ENCODE measurements around the gene SLC2A14.
"Not testable (repeated sequence)": the region's sequence is repeated elsewhere in the genome, so short reads cannot be mapped to it uniquely, and the experiment has no call there.

Gene SLC2A14

DNA sequence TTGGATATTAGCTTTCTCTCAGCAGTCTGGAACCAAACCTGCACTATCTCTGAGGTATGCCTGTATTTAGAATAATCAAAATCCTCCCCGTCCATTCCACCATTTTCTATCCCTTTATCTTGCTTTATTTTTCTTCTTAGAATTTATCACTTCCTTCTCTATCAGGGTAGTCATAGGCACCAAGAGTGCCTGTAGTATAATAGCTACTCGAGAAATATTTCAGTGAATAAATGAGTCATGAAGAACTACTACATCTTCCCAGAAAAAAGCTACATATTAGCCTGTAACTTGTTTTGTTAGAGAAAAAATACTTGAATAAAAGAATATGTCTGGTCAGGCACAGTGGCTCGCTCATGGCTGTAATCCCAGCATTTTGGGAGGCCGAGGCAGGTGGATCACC lies 4.3 kb downstream of the SLC2A14 start:
- no peak for DNase-seq

- DNase-seq, result no peak
These were observed 8.0 kb downstream of the SLC2A14 start for GRCh38 chr12:7864601-7865150.

GRCh38 chr12:7862814-7863348 lies 9.8 kb downstream of the SLC2A14 start:
- DNase-seq, result not testable (repeated sequence)

DNA sequence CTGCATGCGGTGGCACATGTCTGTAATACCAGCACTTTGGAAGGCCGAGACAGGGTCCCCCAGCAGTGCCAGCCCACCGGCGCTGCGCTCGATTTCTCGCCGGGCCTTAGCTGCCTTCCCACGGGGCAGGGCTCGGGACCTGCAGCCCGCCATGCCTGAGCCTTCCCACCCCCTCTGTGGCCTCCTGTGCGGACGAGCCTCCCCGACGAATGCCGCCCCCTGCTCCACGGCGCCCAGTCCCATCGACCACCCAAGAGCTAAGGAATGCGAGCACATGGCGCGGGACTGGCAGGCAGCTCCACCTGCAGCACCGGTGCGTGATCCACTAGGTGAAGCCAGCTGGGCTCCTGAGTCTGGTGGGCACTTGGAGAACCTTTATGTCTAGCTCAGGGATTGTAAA lies 10.4 kb downstream of the SLC2A14 start:
- DNase-seq, result not testable (repeated sequence)

DNA sequence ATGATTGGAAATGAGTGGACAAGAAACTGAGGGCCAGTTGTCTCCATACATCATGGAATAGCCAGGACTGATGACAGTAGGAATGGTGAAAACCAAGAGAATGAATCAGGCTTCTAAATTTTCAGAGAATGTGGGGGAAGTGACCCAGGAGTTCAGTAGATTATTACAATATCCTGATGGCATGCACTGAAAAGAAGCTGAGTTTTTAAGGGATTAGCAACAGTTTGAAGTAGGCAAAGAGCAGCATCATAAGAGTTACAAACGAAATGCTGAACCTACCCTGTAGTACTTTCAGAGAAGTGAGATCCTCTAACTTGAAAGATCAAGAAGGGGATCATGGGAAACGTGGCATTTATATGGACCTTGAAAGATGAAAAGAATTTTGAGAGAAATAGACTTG lies 13.2 kb downstream of the SLC2A14 start:
- no peak for DNase-seq

GRCh38 chr12:7857971-7858370 lies 14.7 kb downstream of the SLC2A14 start:
- DNase-seq, result no peak

DNA sequence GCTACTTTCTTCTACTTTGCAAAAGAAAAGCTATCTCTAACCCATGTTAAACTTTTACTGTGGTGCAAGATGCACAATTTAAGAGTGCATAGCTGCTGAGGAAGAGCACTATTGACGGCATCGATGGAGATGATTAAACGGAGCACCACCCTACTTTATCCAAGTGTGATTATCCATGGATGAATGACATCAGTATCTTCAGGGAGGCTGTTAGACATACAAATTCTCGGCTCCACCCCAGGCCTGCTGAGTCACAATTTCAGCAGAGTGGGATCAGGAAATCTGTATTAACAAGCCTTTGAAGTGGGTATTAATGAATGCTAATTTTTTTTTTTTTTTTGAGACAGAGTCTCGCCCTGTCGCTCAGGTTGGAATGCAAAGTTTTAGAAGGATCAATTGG lies 16.2 kb downstream of the SLC2A14 start:
- no peak for DNase-seq

GRCh38 chr12:7853557-7853956 lies 19.2 kb downstream of the SLC2A14 start:
- DNase-seq, result no peak

DNA sequence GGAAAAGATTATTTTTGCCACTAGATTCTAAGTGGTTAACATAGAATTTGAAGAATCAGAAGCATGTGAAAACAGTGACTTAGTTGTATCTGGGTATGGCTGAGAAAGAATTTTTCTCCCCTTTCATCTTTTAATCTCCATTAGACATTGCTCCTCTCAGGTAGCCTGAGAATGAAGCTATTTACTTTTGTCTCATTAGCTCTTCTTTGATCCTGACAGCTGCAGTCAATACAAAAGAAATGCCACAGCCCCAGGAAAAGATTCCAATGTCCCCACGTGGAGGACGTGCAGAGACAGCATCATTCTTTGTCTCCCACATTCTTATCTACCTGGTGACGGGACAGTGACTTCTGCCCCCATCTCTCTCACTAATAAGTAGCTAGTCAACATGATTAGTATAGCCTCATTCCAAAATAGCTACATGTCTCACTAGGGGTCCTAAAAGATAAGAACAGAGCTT lies 21.1 kb downstream of the SLC2A14 start:
- not testable (repeated sequence) for DNase-seq

GRCh38 chr12:7850099-7850498 lies 22.6 kb downstream of the SLC2A14 start:
- DNase-seq, result not testable (repeated sequence)

GRCh38 chr12:7848098-7848422 lies 24.7 kb downstream of the SLC2A14 start:
- DNase-seq, result not testable (repeated sequence)

DNA sequence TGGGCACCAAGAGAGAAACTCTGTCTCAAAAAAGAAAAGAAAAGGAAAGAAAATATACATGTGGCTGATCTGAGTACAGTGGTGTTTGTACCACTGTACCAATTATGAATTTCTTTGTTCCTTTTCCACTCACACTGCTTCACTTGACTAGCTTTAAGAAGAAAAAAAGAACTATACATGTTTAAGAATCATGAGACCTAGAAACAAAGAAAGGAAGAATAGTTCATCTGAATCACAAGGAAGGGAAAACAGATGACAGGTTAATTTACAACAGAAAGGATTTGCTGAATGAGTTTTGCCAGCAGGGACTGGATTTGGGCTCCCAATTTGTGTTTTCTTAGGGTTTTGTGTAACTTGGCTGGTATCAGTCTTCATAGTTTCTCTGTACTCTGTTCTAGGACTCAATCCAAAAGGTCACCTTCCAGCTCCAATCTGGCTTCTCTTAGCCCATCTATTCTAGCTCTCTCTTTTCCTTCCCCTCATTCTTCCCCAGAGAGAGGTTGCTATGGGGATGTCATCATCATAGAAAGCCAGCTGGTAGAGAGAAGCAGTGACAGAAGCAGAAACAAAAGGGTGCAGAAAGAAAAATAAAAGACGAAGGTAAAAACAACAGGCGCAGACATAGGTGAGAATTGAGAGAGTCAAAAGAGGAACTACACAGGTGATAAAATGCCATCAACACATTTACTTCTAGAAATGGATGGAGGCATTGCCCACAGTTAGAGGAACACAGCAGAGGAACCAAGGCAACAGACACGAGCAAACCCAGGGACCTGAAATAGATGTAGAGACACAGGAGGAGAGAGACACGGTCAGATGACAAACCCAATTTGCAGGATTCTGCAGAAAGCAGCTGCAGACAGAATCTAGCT lies 25.3 kb downstream of the SLC2A14 start:
- not testable (repeated sequence) for DNase-seq

DNA sequence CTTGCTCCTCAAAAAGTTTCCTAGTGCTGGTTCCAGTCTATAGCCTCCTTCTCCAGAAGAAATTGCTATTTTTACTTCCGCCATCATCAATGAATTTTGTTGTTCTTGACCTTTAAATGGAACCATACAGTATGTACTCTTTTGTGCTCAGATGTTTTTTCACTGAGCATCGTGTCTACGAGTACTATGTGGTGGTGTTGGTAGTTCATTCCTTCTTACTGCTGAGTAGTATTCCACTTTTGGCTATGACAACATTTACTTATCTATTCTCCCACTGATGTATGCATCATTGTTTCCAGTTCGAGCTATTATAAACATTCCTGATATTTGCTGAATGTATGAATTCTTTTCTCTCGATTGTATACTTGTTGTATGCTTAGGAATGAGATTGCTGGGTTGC lies 28.6 kb downstream of the SLC2A14 start:
- no peak for DNase-seq

- not testable (repeated sequence) for DNase-seq
These were observed 29.1 kb downstream of the SLC2A14 start for GRCh38 chr12:7843583-7843982.

DNA sequence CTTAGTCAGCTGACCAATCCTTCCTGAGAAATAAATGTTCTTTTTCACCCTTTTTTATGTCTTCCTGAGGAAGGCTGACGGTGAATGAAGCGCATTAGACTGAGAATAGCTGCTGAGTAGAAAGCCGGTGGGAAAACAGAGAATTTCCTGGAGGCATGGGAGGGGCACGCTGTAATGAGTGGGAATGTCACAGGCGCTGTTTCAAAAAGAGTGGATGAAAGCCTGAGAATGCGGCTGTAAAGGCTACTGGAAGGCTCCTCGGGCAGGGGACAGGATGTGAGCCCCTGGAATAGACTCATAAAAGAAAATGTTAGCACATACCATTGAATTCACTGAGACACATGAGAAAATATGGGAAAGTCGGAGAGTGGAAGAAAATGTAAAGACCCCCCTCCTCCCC lies 29.6 kb downstream of the SLC2A14 start:
- not testable (repeated sequence) for DNase-seq

- DNase-seq, result not testable (repeated sequence)
These were observed 30.3 kb downstream of the SLC2A14 start for GRCh38 chr12:7842444-7842843.

- not testable (repeated sequence) for DNase-seq
These were observed 32.9 kb downstream of the SLC2A14 start for GRCh38 chr12:7839848-7840247.

DNA sequence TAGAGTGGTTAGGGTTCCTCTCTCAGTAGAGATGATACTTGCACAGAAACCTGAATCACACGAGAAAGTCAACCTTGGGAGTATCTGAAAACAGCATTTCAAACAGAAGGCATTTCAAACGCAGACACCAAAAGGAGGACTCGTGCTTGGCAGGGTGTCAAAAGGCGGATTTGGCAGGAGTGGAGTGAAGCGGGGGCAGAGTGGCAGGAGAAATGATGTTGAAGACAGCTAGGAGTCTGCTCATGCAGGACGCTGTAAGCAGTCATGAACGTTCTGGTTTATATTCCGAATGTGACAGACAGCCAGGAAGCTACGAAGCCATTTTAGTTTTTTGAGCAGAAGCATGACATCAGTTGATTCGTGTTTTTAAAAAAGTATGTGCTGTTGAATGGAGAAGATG lies 33.5 kb downstream of the SLC2A14 start:
- DNase-seq, result not testable (repeated sequence)

DNA sequence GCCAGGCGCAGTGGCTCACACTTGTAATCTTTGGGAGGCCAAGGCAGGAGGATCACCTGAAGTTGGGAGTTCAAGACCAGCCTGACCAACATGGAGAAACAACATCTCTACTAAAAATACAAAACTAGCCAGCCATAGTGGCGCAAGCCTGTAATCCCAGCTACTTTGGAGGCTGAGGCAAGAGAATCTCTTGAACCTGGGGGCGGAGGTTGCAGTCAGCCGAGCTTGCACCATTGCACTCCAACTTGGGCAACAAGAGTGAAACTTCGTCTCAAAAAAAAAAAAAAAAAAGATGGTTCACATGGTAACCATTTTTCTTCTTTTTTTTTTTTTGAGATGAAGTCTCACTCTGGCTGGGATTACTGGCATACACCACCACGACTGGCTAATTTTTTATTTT lies 35.3 kb downstream of the SLC2A14 start:
- no peak for DNase-seq

- no peak for DNase-seq
These were observed 36.9 kb downstream of the SLC2A14 start for GRCh38 chr12:7835766-7836165.

DNA sequence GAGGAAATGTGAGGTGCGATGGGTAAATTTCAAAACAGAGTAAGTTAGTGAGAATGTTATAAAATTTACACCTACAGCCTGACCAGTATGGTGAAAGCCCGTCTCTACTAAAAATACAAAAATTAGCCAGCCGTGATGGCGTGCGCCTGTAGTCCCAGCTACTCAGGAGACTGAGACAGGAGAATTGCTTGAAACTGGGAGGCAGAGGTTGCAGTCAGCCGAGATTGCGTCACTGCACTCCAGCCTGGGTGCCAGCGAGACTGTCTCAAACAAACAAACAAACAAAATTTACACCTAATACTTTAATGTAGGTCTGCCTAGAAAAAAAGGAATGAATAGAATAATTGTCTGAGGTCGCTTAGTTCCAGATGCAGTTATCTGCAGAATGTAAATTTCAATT lies 37.6 kb downstream of the SLC2A14 start:
- DNase-seq, result no peak

- no peak for DNase-seq
These were observed 38.0 kb downstream of the SLC2A14 start for GRCh38 chr12:7834701-7835100.

DNA sequence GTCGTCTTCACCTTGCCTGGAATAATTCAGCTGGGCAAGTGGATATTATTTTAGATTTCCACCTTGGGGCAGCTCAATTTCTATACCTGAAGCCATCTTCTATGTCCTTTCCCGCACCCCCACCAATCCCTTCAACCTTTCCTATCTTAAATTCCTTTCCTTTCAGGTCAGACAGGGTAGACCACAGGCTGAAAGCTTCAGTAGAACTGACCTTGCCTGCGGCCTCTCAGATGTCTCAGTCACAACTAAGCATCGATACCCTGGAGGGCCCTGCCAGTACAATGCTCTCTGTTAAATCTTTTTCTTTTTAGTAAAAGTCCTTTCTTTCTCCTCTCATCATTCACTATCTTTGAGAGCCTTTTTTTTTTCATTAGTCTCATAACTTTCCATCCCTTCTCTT lies 38.9 kb downstream of the SLC2A14 start:
- no peak for DNase-seq

GRCh38 chr12:7833201-7833600 lies 39.5 kb downstream of the SLC2A14 start:
- DNase-seq, result not testable (repeated sequence)

Measured in T-helper 9 cell (primary cell).